Right atrium auricular region (tissue), 2 donors: ENCODE results near the gene ANKRD1. TPM values are rescaled to one million over a fixed set of nuclear protein-coding genes. Genes with fewer than 3 reads are reported as not detected.
A peak's percentile ranks its signal among the peaks of the same experiment; 100 is the strongest.

Experiments
- DNase-seq: peaks from one replicate; pipeline ENCODE4 v3.0.0-alpha.2; 2019; ENCODE audit warnings: low spot score
- H3K27ac ChIP-seq, 2 donors: fragments of 200-600 bp; sonication (generic); 1 replicate in 1 of 2; 2 replicates in 1 of 2; pipeline ENCODE4 v1.5.1; 2016 to 2019
- H3K27me3 ChIP-seq, 2 donors: fragments of 200-600 bp; sonication (generic); one replicate each; pipeline versions ENCODE4 v1.5.1 to v1.6.0; 2017 to 2019
- H3K36me3 ChIP-seq: fragments of 200-600 bp; sonication (generic); one replicate; pipeline ENCODE4 v1.5.1; 2016
- H3K4me1 ChIP-seq, 2 donors: fragments of 200-600 bp; sonication (generic); one replicate each; pipeline versions ENCODE4 v1.5.1 to v1.6.0; 2017 to 2019
- H3K4me3 ChIP-seq, 2 donors: fragments of 200-600 bp; sonication (generic); 1 replicate in 1 of 2; 2 replicates in 1 of 2; pipeline ENCODE4 v1.5.1; 2017 to 2019; ENCODE audit warnings: mild to moderate bottlenecking in 1 of 2, moderate library complexity in 1 of 2
- H3K9me3 ChIP-seq, 2 donors: fragments of 200-600 bp; sonication (generic); one replicate each; pipeline ENCODE4 v1.5.1; 2019
- CTCF ChIP-seq, 2 donors: fragments of 200-600 bp; sonication (generic); IDR thresholded peaks; one replicate each; pipeline ENCODE4 v1.5.1; 2019; ENCODE audit warnings: antibody characterized with exemption in 2 of 2
- total RNA-seq, 2 donors: library from RNA; depleted of rRNA; stranded (reverse); fragments of >200 nt; gene quantifications; one replicate each; pipeline ENCODE4 v1.1.0, GENCODE V29; 2016

Gene ANKRD1
- 1,000 to 10,000 TPM; 3,842 to 8,672 TPM for total RNA-seq

- no peak for TF ChIP-seq CTCF (IDR thresholded peaks at IDR 0.05)
- Histone ChIP-seq H3K36me3 (peaks cover 39% of the 10 kb centered on the region), H3K27me3 (no peaks in the 10 kb centered on the region), H3K27ac (peak within 1 kb of the TSS; percentile 83 to 92), H3K9me3 (no peaks in the 10 kb centered on the region), H3K4me1 (peaks cover 0 to 19% of the 10 kb centered on the region in 2 donors), H3K4me3 (peak within 1 kb of the TSS; percentile 54 to 57)
- DNase-seq, result peak; percentile 74
Measured at GRCh38 chr10:90920986-90921666, at the start of gene ANKRD1. Gene ANKRD1, minus strand, starts transcription at chr10:90921087. Its CDS starts 60 bp downstream, at chr10:90921027.

- H3K27ac ChIP-seq, result peak overlapping the region; percentile 81 to 93
- peak; percentile 5 for DNase-seq
- H3K36me3 ChIP-seq, result peaks cover 73% of the 10 kb centered on the region
- peak overlapping the region; percentile 41 to 61 for H3K4me3 ChIP-seq
- TF ChIP-seq CTCF (IDR thresholded peaks at IDR 0.05), result no peak
- H3K27me3 ChIP-seq, result no peaks in the 10 kb centered on the region
- peaks cover 0 to 9% of the 10 kb centered on the region in 2 donors for H3K4me1 ChIP-seq
- no peaks in the 10 kb centered on the region for H3K9me3 ChIP-seq
Measured at GRCh38 chr10:90969947-90970673, 49.2 kb upstream of the ANKRD1 start.

- no peaks in the 10 kb centered on the region for H3K9me3 ChIP-seq
- peaks cover 3 to 19% of the 10 kb centered on the region in 2 donors for H3K4me1 ChIP-seq
- no peak for TF ChIP-seq CTCF (IDR thresholded peaks at IDR 0.05)
- H3K4me3 ChIP-seq, result peak overlapping the region; percentile 41 to 61
- peak overlapping the region; percentile 81 to 93 for H3K27ac ChIP-seq
- no peaks in the 10 kb centered on the region for H3K27me3 ChIP-seq
- DNase-seq, result no peak
- peaks cover 66% of the 10 kb centered on the region for H3K36me3 ChIP-seq
Measured at GRCh38 chr10:90969121-90969534, 48.2 kb upstream of the ANKRD1 start.

- peak; percentile 16 for DNase-seq
- H3K9me3 ChIP-seq, result no peaks in the 10 kb centered on the region
- no peaks in the 10 kb centered on the region for H3K27me3 ChIP-seq
- peak overlapping the region; percentile 41 to 61 for H3K4me3 ChIP-seq
- TF ChIP-seq CTCF (IDR thresholded peaks at IDR 0.05), result no peak
- H3K4me1 ChIP-seq, result peaks cover 3 to 21% of the 10 kb centered on the region in 2 donors
- H3K36me3 ChIP-seq, result peaks cover 59% of the 10 kb centered on the region
- peak overlapping the region; percentile 81 to 93 for H3K27ac ChIP-seq
Measured at GRCh38 chr10:90968328-90969081, 47.6 kb upstream of the ANKRD1 start.

GRCh38 chr10:90967865-90968264 lies 47.0 kb upstream of the ANKRD1 start:
- H3K4me1 ChIP-seq, result peaks cover 3 to 21% of the 10 kb centered on the region in 2 donors
- H3K27ac ChIP-seq, result peak overlapping the region; percentile 81 to 93
- no peaks in the 10 kb centered on the region for H3K27me3 ChIP-seq
- no peak for DNase-seq
- peaks cover 53% of the 10 kb centered on the region for H3K36me3 ChIP-seq
- H3K4me3 ChIP-seq, result peak overlapping the region; percentile 41 to 61
- TF ChIP-seq CTCF (IDR thresholded peaks at IDR 0.05), result no peak
- H3K9me3 ChIP-seq, result no peaks in the 10 kb centered on the region
